Measurements from ENCODE around the gene CCDC3.
"Not testable (repeated sequence)": the region's sequence is repeated elsewhere in the genome, so short reads cannot be mapped to it uniquely, and the experiment has no call there.

Gene CCDC3

DNA sequence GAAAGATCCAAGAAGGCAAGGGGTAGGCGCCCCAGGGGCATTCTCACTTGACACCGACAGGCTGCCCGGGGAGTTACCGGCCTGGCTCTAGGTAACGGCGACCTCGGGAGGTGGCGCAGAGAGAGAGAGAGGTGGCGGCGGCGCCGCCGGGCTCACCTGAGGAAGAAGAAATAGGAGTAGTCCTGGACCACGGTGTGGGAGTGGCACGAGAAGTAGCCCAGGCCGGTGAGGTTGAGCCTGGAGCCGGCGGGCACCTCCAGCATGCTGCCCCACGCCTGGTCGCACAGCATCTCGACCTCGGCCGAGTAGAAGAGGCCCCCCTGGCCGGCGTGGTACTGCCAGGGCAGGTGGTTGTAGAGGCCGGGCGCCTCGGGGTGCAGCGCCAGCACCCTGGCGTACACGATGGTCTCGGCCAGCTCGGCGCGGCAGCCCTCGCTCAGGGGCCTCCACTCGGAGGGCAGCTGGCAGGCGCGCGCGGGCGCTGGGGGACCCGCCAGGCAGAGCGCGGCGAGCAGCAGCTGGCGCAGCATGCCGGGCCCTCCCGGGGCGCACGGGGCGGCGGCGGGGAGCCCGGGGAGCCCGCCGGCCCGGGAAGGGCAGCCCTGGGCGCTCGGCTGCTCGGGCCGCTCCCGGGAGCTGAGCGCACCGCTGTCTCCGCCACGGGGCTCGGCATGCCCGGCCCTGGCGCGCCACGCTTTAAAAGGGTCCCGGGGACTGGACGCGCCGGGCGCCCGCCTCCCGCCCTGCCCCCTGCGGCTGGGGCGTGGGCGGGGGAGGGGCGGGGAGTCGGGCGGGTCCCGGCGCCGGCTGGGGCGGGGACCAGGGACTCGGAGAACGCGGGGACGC lies at the start of gene CCDC3:
Gene CCDC3 (minus strand): TSS at position 673 of the 846 bp plus-strand sequence. CDS start 143 bp downstream, at position 530.
- no peak for DNase-seq

DNA sequence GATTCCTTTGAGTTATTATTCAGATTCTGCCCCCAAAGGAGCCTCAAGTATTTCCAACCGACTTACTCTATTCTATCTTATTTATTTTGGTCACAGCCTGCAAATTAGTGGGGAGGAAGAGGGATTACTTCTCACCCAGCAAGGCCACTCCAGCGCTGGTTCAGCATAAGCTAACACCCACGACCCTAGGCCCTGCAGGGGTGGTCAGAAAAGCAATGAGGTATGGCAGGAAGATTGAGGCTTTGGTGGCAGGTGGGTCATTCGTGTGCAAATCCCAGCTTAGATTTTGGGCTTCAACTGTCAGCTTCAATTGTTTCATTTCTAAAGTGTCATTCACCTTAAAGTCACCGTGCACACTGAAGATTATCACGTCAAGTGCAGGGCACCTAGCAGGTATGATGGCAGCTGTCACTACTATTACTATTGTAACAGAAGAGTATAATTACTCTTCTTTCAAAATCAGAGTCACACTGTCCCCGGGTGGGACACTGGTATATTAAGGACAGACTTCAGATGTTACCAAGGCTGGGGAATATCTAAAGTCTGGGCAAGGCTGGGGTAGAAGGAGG lies 49.7 kb upstream of the CCDC3 start:
- DNase-seq = no peak

- DNase-seq = no peak
These were observed 48.4 kb upstream of the CCDC3 start for GRCh38 chr10:13049774-13050420.

- DNase-seq = no peak
These were observed 47.2 kb upstream of the CCDC3 start for GRCh38 chr10:13048762-13049161.

DNA sequence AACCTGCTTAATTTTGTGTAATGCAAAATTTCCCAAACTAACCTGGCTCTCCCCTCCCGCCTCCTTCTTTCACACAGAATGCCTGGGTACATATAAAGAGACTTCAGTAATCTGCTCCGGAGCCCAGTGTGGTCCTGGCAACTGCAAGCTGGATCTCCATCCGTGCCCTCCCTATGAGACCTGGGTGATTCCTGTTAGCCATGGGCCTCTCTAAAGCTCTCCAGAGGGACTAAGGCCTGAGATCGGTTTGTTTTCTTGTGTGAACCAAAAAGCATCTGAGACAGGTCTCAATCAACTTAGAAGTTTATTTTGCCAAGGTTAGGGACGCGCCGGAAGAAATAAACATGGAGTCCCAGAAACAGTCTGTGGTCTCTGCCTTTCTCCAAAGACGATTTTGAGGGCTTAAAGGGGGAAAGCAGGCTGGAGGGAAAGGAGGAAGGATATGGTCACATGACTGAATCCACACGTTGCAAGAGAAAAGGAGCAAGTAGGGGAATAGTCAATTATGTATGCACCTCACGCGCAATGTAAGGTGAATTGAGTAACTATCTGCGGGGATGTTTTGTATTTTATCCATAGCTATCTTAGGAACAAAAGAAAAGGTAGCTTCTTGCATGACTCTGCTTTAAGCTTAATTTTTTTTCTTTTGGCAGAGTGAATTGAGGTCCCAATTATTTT lies 46.2 kb upstream of the CCDC3 start:
- DNase-seq = no peak

- DNase-seq = no peak
These were observed 45.5 kb upstream of the CCDC3 start for GRCh38 chr10:13046851-13047528.

GRCh38 chr10:13043520-13043919 lies 42.0 kb upstream of the CCDC3 start:
- DNase-seq = no peak

DNA sequence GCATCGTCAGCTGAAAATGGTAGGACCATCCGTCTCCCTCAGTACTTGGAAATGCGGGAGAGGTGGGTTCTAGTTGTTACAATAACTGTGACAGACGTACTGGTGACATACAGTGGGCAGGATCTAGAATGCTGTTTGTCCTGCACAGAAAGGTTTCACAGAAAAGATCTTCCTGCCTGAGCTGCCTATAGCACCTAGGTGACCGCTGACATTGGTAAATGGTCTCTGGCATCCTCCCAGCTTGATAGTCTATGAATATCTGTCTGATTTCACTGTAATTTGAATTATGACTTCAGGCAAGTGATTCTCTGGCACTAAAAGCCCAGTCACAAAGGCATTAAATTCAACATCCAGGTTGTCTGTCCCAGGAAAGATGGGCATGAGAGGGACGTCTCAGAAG lies 38.2 kb upstream of the CCDC3 start:
- DNase-seq = no peak

- DNase-seq = no peak
These were observed 36.9 kb upstream of the CCDC3 start for GRCh38 chr10:13038391-13038790.

- no peak for DNase-seq
These were observed 36.3 kb upstream of the CCDC3 start for GRCh38 chr10:13037832-13038231.

GRCh38 chr10:13036841-13037240 lies 35.3 kb upstream of the CCDC3 start:
- no peak for DNase-seq

DNA sequence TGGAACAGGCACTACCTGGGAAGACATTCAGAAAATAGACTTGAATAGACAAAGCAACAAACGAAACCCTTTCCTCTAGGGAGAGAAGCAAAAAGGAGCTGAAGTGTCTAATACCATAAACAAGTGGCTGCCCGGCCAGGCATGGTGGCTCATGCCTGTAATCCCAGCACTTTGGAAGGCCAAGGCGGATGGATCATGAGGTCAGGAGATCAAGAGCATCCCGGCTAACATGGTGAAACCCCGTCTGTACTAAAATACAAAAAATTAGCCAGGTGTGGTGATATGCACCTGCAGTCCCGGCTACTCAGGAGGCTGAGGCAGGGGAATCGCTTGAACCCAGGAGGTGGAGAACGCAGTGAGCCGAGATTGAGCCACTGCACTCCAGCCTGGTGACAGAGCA lies 34.2 kb upstream of the CCDC3 start:
- DNase-seq = not testable (repeated sequence)

GRCh38 chr10:13026873-13027272 lies 25.4 kb upstream of the CCDC3 start:
- DNase-seq = no peak

- DNase-seq = no peak
These were observed 22.2 kb upstream of the CCDC3 start for GRCh38 chr10:13023754-13024153.

DNA sequence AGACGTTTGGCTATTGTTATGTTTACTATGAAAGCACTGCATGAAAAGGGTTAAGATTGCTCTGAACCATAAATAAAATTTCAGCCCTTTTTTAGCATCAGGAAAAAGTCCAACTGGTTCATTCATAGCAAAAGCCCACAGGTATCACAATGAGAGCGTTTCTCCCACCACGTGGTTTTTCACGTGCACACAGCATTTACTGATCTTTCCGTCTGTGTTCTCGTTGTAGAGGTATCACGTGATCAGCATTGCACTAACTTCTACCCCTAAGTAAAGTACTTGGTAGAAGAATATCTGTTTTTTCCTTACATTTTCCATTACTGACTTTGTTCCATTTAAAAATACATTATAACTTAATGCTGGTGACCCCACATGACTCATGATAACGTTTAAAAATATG lies 17.8 kb upstream of the CCDC3 start:
- no peak for DNase-seq

DNA sequence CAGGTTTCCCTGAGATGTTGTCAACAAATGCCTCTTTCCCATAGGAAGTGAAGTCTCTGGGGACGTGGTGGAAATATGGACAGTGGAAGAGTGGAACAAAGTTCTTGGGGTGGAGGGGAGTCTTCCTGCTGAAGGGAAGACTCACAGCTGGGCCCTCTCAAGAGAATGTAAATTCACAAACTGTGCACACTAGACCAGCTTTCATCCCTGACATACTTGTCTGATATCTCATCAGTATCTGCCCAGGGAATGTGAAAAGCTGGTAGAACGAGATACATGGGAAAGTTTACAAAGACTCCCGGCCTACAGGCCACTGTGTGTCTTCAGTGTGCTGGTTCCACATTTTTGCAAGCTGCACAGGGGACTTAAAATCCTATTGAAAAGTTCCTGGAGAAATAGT lies 16.7 kb upstream of the CCDC3 start:
- no peak for DNase-seq

- no peak for DNase-seq
These were observed 15.4 kb upstream of the CCDC3 start for GRCh38 chr10:13016886-13017285.

GRCh38 chr10:13016426-13016825 lies 14.9 kb upstream of the CCDC3 start:
- DNase-seq = no peak

DNA sequence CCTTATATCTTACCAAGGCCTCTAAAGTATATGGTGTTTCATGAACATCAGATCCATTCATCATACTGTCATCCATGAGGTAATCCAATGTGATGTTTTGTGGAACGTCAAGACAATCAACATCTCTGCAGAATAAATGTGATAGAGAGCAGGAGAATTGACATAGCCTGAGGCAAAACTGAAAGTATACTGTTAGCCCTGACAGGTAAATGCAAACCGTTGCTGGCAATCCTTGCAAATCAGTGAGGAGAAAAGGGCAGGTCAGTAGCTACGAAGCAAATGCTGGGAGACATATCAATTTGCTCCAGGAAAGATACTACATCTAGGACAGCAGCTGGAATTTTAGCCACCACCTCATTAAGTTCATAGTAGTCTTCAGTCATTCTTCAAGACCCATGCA lies 4.5 kb upstream of the CCDC3 start:
- no peak for DNase-seq

DNA sequence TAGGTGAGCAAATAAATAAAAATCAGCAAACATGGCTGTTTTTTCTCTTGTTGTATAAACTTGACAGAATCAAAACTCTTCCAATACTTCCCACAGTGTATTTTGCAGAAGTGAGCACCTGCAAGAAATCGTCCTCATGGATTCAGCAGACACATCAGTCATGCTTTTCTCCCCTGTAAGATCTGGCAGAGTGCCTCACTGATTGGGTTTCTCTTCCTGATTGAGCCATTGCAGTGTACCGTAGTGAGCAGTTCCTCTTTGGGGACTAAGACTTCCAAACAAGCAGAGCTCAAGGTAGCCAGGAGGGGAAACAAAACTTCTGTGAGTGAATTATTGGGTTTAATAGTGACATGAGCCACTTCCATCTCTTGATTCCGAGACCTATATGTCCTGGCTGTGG lies 2.2 kb upstream of the CCDC3 start:
- no peak for DNase-seq

DNA sequence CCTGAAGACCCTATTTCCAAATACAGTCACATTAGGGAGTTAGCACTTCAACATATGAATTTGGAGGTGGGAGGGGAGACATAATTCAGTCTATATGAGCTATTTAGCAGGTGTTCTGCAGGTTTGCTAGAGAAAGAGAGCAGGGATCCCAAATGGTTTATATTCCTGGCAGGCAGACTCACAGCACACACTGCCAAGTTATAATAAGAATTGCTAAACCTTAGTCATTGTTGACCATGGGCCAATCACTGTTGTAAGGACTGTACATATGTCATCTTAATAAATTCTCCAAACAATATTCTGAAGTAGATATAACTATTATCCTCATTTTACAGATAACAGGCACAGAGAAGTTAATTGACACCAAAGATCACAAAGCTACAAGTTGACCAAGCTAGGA lies 1.5 kb upstream of the CCDC3 start:
- no peak for DNase-seq

DNA sequence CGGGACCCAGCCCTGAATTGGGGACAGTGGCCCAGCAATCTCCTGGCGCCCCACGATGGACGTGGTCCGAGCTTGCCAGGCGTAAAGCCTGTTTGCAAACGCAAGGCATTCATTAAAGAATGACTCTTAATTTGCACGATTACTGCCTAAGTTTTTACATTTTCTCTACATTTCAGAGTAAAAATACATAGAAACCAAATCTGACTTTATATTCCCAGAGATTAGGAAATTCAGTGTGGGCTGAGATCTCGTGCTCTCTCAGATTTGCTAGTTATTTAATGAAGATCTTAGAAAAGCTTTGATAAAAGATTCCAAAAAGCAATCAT lies 337 bp upstream of the CCDC3 start:
- DNase-seq = no peak

DNA sequence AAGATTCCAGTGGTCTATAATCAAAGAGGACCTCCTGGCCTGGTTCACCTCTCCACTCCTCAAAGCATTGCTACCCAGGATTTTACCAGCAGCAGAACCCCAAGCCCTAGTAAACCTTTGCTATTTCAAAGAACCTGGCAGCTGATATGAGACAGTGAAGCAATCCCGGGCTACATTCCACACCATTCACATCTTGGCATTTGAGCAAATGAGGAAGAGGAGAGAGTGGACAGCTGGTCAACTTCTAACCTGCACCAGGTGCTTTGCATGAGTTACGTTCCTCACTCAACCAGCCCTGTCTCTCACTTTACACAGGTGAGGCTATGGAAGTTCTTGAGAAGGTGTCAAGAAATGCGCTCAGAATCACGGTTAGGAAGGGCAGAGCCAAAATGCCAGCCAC lies 1.1 kb downstream of the CCDC3 start:
- DNase-seq = no peak

All from activated CD4-positive, alpha-beta T cell treated with anti-CD3 and anti-CD28 coated beads, Interleukin-2, amount 50 U/mL, for 4 hours (primary cell).